HG03575 (cell line): ENCODE measurements around the gene S100A11.

Experiments used
- ATAC-seq: cut with Tn5 transposase; IDR thresholded peaks from one replicate; pipeline ENCODE4 v1.9.1; 2021; ENCODE audit not compliant: unreplicated experiment, insufficient number of reproducible peaks, low FRiP score; ENCODE audit errors: extremely low read depth

S100A11 gene

GRCh38 chr1:152043870-152044269 lies 7.1 kb upstream of the S100A11 start:
- ATAC-seq, result no peak

GRCh38 chr1:152042030-152042429 lies 5.2 kb upstream of the S100A11 start:
- ATAC-seq, result no peak

- no peak for ATAC-seq
Observed at GRCh38 chr1:152039886-152040285, 3.1 kb upstream of the S100A11 start.

GRCh38 chr1:152039461-152039860 lies 2.7 kb upstream of the S100A11 start:
- ATAC-seq, result no peak

GRCh38 chr1:152038871-152039270 lies 2.1 kb upstream of the S100A11 start:
- no peak for ATAC-seq

- ATAC-seq, result no peak
Observed at GRCh38 chr1:152035539-152036266, 1.1 kb downstream of the S100A11 start.

- ATAC-seq, result no peak
Observed at GRCh38 chr1:152034654-152035538, 1.9 kb downstream of the S100A11 start.

GRCh38 chr1:152034324-152034653 lies 2.5 kb downstream of the S100A11 start:
- no peak for ATAC-seq

GRCh38 chr1:152029929-152030211 lies 6.9 kb downstream of the S100A11 start:
- no peak for ATAC-seq

- no peak for ATAC-seq
Observed at GRCh38 chr1:152029144-152029928, 7.5 kb downstream of the S100A11 start.

GRCh38 chr1:152026895-152027294 lies 9.9 kb downstream of the S100A11 start:
- ATAC-seq, result no peak

- ATAC-seq, result no peak
Observed at GRCh38 chr1:152024223-152024622, 12.6 kb downstream of the S100A11 start.

GRCh38 chr1:152023221-152023620 lies 13.6 kb downstream of the S100A11 start:
- no peak for ATAC-seq

- ATAC-seq, result no peak
Observed at GRCh38 chr1:152022474-152022873, 14.3 kb downstream of the S100A11 start.

GRCh38 chr1:152021569-152021968 lies 15.2 kb downstream of the S100A11 start:
- ATAC-seq, result no peak

- ATAC-seq, result no peak
Observed at GRCh38 chr1:152020849-152021248, 16.0 kb downstream of the S100A11 start.

GRCh38 chr1:152018537-152018936 lies 18.3 kb downstream of the S100A11 start:
- no peak for ATAC-seq

GRCh38 chr1:152015766-152016165 lies 21.0 kb downstream of the S100A11 start:
- ATAC-seq, result no peak

GRCh38 chr1:152014943-152015342 lies 21.9 kb downstream of the S100A11 start:
- no peak for ATAC-seq
